ENCODE measurements around the gene RNF213.

GRCh38 chr17:80224683-80225082 lies 36.0 kb upstream of the RNF213 start:
- TF ChIP-seq, protein P1, sequence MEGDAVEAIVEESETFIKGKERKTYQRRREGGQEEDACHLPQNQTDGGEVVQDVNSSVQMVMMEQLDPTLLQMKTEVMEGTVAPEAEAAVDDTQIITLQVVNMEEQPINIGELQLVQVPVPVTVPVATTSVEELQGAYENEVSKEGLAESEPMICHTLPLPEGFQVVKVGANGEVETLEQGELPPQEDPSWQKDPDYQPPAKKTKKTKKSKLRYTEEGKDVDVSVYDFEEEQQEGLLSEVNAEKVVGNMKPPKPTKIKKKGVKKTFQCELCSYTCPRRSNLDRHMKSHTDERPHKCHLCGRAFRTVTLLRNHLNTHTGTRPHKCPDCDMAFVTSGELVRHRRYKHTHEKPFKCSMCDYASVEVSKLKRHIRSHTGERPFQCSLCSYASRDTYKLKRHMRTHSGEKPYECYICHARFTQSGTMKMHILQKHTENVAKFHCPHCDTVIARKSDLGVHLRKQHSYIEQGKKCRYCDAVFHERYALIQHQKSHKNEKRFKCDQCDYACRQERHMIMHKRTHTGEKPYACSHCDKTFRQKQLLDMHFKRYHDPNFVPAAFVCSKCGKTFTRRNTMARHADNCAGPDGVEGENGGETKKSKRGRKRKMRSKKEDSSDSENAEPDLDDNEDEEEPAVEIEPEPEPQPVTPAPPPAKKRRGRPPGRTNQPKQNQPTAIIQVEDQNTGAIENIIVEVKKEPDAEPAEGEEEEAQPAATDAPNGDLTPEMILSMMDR (conservative IDR thresholded peaks at IDR 0.05; ENCODE audit: low read length) = no peak
- TF ChIP-seq EZH2phosphoT487 (IDR thresholded peaks at IDR 0.05; ENCODE audit: borderline replicate concordance) = no peak
